Stimulated activated CD4-positive, alpha-beta T cell treated with anti-CD3 and anti-CD28 coated beads, Interleukin-2, amount 100 ng/mL, for 24 hours (primary cell): ENCODE results near the gene RAB34.

Experiments used
- DNase-seq, 2 donors: peaks; one replicate each; pipeline ENCODE4 v3.0.0-alpha.2; 2020

Gene RAB34

GRCh38 chr17:28717578-28718332, at the start of gene RAB34:
Gene RAB34 (minus strand): TSS chr17:28717868. CDS start chr17:28717266, 602 bp downstream.
- peak in 1 of 2 donors; percentile 58 for DNase-seq

- DNase-seq: no peak
Measured at GRCh38 chr17:28765038-28765437, 47.4 kb upstream of the RAB34 start.

- DNase-seq: peak; percentile 82 to 86
Measured at GRCh38 chr17:28763804-28764266, 46.2 kb upstream of the RAB34 start.

- DNase-seq: no peak
Measured at GRCh38 chr17:28763137-28763799, 45.6 kb upstream of the RAB34 start.

GRCh38 chr17:28760601-28761562, 43.2 kb upstream of the RAB34 start:
- DNase-seq: no peak

- no peak for DNase-seq
Measured at GRCh38 chr17:28759256-28759865, 41.7 kb upstream of the RAB34 start.

GRCh38 chr17:28758411-28759121, 40.9 kb upstream of the RAB34 start:
- no peak for DNase-seq

GRCh38 chr17:28756049-28756804, 38.6 kb upstream of the RAB34 start:
- DNase-seq: no peak

- no peak for DNase-seq
Measured at GRCh38 chr17:28755486-28755885, 37.8 kb upstream of the RAB34 start.

GRCh38 chr17:28751600-28752366, 34.1 kb upstream of the RAB34 start:
- no peak for DNase-seq

GRCh38 chr17:28750178-28751047, 32.7 kb upstream of the RAB34 start:
- DNase-seq: peak; percentile 91 to 94

GRCh38 chr17:28749516-28750177, 32.0 kb upstream of the RAB34 start:
- DNase-seq: no peak

- DNase-seq: no peak
Measured at GRCh38 chr17:28748852-28749515, 31.3 kb upstream of the RAB34 start.

GRCh38 chr17:28747801-28748750, 30.4 kb upstream of the RAB34 start:
- no peak for DNase-seq

- no peak for DNase-seq
Measured at GRCh38 chr17:28747051-28747691, 29.5 kb upstream of the RAB34 start.

GRCh38 chr17:28746611-28747050, 29.0 kb upstream of the RAB34 start:
- no peak for DNase-seq
